ENCODE measurements around the gene PPP1R14C.
A peak's percentile ranks its signal among the peaks of the same experiment; 100 is the strongest.

Gene PPP1R14C

DNA sequence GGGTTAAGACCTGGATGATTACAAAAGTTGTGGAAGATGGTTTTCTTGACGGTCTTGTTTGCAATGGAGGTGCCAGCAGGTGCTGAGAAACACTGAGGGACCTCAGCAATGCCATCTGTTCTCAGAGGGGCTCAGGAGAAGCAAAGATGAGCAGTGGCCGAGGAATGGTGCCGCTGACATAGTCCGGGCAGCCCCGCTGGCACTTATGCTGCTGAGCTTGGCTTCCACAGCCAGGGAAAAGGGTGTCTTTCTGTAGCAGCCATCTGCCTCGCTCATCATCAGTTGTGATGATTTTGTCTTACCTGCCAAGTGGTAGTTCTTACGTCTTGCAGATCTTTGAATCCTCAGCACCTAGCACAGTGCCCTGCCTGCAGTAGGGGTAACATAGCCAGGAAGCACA lies 55.7 kb downstream of the PPP1R14C start:
- no peak for DNase-seq

DNA sequence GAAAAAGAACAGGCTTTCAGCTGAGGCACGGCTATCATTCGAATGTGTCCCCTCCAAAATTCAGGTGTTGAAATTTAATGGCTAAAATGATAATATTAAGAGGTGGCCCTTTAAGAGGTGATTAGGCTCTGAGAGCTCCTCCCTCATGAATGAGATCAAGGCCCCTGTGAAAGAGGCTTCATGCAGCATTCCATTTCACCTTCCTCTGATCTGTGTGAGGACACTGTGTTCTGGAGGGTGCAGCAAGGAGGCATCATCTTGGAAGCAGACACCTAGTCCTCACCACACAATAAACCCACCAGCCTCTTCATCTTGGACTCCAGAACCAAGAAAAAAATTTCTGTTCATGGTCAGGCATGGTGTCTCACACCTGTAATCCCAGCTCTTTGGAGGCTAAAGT lies 56.4 kb downstream of the PPP1R14C start:
- no peak for DNase-seq

DNA sequence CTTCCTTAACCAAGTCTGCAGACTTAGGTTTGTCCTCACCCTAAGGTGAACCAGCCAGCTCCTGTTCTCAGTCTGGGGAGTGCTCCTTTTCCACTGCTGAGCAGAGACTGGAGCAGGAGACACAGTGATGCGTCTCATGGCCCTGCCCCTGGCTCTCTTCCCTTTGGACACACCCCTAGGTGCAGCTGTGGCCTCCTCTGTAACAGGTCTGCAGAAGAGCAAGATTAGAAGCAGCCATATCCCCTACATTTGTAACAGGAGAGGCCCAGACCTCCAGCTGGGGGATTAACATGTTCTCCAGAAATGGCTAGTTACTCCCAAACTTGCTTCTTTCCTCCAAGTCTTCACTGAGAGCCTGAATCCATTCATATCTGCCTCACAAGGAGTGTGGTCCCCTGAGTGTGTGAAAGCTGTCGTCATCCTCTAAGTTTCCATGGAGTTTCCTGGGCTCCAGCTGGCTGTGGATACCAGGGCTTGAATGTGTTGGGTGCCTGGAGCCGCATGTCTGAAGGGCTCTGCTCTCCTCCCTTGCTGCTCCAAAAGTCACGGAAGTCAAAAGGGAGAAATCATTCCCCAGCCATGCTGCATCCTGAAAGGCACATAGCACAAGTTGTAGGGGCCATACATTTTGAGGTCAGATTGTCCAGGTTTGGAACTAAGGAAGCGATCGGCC lies 57.7 kb downstream of the PPP1R14C start:
- no peak for DNase-seq

DNA sequence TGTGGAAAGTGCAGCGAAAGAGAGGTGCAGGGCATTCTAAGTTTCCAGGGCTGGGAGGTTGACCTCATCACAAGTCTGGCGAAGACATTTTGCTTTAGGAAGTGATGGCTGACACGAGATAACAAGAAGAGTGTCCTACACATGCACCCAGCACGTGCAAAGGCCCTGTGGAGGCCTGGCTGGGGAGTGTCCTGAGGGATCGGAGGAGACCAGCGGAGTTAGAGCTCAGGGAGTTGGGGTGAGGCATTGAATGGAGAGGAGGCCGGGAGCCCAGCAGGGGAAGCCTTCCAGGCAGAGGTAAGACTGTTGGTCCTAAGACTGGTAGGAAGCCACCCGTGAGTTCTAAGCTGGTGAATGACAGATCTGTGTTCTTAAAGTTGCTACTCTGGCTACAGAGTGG lies 58.4 kb downstream of the PPP1R14C start:
- DNase-seq, result no peak

DNA sequence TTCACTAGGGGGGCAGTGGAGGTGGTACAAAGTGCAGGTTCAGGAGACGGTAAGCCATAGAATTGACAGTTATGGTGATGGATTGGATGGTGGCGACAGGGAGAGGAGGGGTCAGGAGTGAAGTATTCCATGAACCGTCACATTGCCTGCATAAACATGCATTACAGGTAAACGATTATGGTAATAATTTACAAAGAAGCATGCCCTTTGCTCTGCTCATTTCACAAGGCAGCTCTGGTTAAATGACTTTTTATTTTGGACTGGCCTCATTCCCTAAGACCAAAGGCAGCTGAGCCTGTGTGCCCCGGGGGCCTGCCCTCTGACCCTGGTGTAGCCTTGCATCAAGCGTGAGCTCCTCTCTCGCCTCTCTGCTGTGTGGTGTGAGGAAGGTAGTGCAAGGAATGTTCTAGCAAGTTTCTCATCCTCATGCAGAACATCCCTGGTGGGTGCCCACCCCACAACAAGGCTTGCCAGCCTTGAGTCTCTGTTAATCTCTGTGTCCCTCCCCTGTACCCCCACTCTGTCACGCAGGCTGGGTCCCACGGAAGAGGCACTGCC lies 59.0 kb downstream of the PPP1R14C start:
- no peak for DNase-seq

DNA sequence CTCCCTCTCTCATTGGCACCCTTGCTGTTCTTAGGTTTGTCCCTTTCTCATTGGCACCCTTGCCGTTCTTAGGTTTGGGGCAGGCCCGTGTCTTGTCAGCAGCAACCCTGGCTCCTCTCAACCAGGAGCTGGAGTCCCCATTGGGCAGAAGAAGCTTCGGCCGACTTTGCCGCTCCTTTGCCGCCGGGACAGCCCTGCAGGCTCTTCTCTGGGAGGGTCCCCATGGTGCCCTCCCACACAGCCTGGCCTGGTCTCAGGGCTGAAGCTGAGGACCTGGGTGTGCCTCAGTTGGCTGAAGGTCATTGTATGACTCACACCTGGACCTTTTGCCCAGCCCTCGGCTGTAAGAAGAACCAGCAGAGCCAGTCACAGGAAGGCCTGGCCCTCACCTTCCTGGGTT lies 59.6 kb downstream of the PPP1R14C start:
- no peak for DNase-seq

DNA sequence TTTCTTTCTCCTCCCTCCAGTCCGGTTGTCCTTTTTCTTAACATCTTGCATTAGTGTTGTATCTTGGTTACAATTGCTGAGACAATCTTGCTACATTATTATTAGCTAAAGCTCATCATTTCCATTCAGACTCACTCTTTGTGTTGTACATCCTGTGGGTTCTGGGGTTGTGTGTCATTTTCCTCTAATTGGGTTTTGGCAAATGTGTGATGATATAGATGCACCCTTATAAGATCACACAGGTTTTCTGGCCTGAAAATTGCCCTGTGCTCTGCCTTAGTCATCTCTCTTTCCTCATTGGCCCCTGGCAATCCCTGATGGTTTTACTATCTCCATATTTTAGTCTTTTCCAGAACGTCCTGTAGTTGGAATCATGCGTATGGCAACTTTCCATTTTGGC lies 60.1 kb downstream of the PPP1R14C start:
- no peak for DNase-seq

DNA sequence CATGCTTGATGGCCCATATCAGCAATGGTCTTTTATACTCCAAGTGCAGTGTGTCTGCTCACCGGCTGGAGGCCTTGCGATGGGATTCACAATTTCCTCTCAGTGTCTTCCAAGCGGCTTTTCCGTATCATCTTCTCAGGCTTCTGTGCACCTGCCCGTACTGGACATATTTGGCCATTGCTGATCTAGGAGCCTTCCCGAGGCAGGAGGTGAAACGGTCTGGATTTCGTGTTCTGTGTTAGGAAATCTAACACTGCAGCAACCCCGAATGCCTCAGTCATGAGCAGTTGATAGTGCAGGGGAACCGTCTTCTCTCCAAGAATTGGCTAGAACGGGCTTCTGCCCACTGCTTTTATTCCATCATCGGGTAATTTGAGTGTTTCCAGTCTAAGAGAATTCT lies 60.5 kb downstream of the PPP1R14C start:
- no peak for DNase-seq

DNA sequence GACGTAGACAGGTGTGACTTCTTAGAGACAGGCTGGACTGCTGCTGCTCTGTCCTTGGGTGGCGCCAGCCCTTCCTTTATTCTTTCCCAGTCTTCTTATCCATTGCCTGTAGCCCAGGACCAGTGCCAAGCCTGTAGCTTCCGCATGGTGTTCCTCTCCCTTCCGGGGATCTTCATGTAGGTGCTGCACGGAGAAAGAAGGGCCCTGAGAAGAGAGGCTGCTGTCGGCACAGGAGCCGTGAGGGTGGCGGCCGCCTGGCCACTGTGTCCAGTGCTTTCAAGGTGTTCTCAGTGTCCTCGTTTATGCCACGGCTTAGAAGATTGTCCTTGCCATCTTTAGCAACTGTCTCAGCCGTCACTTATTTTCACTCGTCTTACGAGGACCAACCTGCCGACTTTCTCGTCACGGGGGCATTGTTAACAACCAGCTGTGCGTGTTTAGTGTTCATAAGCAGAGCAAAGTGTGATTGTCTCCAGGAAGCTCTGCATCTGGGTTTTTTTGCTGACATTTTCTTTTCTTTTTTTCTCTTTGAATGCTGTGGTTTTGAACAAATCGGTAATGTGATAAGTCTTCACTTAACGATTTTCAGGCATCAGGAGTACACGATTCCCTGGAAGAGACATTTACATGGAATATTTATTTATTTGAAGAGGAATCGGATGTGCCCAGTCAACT lies 61.2 kb downstream of the PPP1R14C start:
- no peak for DNase-seq

DNA sequence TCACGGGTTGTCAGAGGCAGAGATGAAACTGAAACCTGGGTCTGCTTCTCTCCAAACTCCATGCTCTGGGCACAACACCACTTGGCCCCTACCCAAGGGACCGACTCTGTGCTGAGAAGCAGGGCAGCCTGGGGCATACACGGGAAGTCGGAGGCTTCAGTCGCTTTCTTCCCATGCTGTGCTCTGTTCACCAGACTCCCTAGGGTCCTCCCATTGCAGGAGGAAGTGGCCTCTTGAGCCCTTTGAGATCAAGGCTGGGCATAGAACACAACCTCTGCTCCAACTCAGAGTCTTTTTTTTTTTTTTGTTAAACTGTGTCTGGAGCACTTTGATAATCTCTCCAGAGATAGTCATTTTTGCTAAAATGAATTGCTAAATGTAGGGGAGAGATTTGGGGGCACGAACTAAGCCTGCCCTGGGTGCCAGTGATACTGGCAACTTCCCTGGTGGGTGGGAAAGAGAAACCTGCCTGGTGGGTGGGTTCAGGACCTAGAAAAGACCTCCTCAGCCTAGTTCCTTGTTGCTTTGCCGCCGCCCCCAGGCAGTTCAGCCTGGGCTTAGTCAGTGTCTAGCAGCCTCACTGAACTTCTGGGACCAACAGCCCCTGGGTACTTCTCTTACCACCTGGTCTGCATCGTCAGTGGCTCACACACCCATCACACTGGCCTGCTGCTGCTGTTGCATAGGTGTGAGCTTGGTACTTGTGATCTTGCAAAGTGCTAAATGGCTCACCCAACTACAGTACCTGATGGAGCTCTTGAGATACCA lies 62.0 kb downstream of the PPP1R14C start:
- no peak for DNase-seq

DNA sequence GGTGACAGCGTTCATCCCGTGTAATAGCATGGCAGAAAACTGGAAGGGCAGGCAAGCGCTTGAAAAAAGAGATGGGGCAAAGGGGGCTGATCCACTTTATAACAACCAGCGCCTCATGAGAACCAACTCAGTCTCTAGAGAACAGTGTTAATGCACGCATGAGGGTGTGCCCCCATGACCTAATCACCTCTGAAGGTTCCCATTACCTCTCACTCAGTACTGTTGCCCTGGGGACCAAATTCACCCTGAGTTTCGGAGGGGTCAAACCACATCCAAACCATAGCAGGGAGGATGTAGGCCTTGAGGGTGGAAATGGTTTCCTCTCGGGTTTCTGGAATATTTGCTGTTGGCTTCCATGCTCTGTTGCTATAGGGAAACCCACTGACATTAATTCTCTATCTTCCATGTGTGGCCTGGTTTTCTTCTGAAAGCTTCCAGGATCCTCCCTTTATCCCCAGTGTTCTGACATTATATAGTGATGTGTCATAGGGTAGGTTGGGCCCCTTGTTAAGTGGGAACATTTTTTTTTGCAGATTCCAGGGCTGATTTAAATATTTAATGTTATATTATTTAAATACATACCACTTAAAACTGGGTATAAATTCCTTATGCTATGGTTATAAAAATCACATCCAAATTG lies 65.2 kb downstream of the PPP1R14C start:
- no peak for DNase-seq

DNA sequence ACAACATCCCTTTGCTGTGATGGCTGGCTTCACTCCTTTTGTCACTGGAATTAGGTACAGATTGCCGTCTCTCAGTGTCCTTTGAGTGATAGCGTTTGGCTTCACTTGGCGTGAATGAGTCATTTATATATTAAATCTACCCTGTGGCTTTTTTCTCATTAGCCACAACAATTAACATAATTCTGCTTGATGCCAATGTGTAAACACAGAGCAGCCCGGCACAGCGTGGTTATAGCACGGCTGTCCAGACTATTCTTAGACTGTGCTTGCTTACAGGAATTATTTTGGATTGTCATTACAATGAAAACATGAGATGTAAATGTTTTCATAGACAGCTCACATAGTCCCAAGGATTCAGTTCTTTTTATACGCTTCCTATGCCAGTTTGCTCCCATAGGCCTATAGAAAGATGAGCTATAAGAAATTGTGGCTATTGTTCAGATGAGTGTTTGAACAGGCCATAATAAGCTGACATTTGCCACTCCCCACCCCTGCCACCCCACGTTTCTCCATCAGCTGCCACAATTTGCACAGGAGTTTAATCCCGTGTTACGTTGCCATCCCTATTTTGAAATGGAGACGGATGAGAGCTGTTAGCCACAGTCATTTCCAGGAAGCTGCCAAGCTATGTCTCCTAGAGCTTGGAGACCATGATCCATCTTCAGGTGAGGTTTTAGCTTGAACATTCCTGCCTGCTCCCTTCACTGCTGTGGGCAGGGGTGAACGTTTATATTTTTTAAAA lies 65.9 kb downstream of the PPP1R14C start:
- DNase-seq, result peak; percentile 80

DNA sequence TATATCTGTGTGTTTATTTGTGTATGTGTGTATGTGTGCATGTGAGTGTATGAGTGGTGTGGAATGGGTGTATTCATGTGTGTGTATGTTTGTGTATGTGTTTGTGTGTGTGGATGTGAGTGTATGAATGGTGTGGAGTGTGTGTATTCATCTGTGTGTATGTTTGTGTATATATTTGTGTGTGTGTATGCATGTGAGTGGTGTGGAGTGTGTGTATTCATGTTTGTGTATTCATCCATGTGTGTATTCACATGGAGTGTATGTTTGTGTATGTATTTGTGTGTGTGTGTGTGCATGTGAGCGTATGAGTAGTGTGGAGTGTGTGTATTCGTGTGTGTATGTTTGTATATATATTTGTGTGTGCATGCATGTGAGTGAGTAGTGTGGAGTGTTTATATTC lies 66.6 kb downstream of the PPP1R14C start:
- DNase-seq, result no peak

DNA sequence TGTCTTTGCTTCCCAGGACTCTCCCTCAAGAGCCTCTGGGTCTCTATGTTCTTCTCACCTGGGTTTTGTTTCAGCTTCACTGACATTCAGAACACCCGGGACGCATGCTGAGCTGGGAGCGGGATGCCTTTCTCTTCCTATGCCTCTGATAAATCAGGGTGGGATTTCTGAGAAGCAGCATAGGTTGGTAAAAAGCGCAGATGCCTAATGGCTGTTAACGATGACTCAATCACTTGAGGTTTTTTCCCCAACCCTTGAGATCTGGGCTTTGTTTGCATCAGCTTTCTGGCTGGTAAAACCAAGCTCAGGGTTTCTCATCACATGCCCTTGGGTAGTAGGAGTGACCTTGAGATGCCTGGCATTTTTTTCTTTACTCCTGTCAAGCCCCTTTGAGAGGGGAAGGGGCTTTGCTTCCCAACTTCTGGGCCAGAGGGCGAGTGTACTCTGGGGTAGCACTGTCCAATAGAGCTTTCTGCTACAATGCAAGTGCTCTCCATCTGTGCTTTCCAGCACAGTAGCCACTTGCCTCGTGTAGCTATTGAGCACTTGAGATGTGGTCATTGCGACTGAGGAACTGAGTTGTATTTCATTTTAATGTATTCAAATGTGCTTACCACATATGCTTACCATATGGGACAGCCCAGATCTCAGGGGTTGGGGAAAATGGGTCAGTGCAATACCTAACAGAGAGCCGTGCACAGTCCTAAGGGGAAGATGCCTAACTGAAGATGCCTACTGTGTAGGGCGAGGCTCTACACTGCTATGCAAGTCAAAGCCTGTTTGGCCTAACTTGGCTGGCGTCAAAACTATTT lies 69.1 kb downstream of the PPP1R14C start:
- no peak for DNase-seq

DNA sequence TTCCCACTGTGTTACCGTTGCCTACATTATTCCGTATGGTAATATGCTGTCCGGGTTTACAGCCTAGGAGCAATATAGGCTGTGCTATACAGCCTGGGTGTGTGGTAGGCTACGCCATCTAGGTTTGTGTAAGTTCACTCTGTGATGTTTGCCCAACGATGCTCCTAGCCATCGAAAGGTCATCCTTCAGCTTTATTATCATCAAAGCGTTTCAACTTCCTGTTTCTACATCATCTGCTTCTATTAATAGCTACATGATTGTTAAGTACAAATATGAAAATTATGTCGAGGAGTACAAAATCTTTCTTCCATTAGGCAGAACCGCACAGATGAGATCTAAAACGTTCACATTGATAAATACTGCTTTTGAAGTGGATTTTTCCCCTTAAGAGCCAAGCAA lies 69.9 kb downstream of the PPP1R14C start:
- no peak for DNase-seq

DNA sequence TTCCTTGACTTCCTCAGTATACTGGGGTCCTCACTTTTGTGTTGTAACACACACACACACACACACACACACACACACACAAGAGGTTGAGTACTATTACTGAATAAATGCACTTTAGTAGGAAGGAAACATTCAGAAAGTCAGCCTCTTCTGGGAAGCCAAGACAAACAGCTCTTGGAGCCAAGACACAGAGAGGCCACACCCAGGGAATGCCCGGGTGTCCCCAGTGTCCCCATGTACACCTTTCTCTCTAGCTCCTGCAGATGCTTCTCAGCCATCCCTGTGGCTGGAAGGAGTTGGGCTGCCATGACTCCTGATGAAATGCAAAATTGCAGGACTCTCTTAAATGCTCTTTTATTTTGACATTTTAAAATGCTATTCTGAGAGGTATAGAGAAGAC lies 70.5 kb downstream of the PPP1R14C start:
- DNase-seq, result no peak

DNA sequence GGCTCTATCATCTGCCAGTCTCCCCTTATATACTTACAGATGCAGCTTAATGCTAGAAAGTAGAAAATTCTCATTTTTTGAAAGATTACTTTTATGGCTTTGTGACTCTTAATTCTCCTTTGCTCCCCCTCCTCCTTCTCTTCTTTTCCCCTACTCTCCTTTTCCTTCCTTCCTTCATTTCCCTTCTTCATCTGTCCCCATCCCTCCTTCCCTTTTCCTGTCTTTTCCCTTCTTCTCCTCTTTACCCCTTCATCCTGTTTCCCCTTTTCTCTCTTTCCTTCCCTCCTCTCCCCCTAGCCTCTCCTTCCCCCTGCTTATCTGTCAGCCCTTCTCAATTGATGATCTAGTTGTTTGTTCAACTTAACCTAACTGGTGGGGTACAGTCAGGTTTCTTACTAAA lies 71.5 kb downstream of the PPP1R14C start:
- no peak for DNase-seq

DNA sequence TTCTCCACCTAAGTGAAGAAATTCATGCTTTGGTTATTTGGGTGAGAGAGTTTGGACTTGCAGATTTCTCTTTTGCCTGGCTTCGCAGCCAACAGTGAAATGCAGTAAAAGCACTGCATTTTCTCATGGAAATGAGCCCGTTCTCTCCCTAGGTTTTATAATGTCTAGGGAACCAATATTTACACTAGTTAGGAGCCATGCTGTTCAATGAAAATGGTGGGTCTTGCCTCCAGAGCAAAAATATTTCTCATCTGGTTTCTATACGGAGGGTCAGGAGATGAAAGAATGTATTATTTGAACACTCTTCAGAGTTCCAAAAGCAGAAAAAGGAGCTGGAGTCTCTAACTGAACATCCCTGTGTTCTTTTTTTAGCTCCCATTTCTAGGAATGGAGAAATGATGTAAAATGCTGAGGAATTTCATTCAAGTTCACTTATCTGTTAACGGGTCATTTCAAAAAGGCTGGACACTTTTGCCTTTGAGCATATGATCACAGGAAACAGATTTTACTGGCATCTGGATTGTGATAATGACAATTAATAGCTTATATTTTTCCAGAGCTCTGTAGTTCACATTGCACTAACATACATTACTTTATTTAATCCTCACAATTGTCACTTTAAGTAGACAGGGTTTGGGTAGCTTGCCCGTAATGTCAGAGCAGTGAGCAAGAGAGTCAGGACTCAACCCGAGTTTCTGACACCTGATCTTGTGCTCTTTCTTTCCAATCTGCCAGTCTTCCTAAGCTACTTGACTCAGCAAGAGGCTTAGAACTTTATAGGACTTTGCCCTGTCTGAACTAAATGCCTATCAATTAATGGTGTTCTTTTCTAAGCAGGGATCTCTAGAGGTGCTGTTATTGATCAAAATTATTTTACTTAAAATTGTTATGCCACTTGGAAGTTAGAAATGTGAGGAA lies 78.0 kb downstream of the PPP1R14C start:
- no peak for DNase-seq

DNA sequence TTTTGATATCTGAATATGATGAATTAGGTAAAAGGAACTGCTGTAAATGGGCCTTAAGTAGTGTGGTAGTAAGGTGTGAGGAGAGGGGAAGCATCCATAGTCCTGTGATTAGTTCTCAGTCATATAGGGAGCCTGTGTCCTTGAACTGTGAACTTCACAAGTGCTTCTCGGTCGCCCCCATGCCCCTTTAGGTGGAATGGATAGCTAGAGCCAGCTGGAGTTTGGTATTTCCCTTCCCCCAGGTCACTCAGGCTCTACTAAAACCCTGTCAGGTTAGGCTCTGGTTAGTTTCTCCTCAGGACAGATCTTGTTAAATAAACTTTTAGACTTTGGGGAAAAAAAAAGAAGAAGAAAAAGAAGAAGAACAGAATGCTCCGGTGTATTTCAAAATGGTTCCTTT lies 82.0 kb downstream of the PPP1R14C start:
- no peak for DNase-seq

DNA sequence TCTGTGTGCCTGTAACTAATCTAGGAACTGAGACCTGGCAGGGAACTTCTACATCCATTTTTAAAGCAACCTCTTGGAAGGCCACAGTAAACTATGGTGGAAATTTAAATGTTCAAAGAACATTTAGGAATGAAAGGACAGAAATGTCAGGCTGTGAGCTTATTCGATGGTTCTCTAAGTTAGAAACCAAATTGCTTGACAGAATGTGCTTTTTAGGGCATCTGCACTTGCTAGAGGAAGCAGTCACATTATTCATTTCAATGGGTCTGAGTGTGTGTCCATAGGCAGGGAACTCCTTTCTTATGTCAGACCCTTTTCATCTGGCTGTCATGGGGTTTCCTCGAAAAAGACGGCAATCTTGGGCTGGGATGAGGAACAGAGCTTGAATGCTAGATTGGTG lies 84.4 kb downstream of the PPP1R14C start:
- no peak for DNase-seq

Measured in NCI-H774 (cell line).